ENCODE measurements around the gene KCNJ6. TPM values are rescaled to one million over a fixed set of nuclear protein-coding genes. Genes with fewer than 3 reads are reported as not detected.

The KCNJ6 gene
- total and polyA plus RNA-seq, 2 experiments from 2014 or later, result not detected

- H3K27me3 ChIP-seq, result no peaks in the 10 kb centered on the region
- TF ChIP-seq, protein P1, sequence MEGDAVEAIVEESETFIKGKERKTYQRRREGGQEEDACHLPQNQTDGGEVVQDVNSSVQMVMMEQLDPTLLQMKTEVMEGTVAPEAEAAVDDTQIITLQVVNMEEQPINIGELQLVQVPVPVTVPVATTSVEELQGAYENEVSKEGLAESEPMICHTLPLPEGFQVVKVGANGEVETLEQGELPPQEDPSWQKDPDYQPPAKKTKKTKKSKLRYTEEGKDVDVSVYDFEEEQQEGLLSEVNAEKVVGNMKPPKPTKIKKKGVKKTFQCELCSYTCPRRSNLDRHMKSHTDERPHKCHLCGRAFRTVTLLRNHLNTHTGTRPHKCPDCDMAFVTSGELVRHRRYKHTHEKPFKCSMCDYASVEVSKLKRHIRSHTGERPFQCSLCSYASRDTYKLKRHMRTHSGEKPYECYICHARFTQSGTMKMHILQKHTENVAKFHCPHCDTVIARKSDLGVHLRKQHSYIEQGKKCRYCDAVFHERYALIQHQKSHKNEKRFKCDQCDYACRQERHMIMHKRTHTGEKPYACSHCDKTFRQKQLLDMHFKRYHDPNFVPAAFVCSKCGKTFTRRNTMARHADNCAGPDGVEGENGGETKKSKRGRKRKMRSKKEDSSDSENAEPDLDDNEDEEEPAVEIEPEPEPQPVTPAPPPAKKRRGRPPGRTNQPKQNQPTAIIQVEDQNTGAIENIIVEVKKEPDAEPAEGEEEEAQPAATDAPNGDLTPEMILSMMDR (IDR thresholded peaks at IDR 0.05; ENCODE audit: low read depth, low read length), result no peak
- H3K4me1 ChIP-seq (ENCODE audit: low read depth), result no peaks in the 10 kb centered on the region
- H3K9me3 ChIP-seq (ENCODE audit: low read depth), result no peaks in the 10 kb centered on the region
- H3K27ac ChIP-seq, result no peak overlapping the region
- H3K4me3 ChIP-seq, result no peak overlapping the region
- H3K36me3 ChIP-seq, result no peaks in the 10 kb centered on the region
- DNase-seq (ENCODE audit: low read depth in 1 of 2, low spot score in 1 of 2), result no peak
Measured at GRCh38 chr21:37696936-37697335, 219.3 kb downstream of the KCNJ6 start.

- no peaks in the 10 kb centered on the region for H3K36me3 ChIP-seq
- no peaks in the 10 kb centered on the region for H3K4me1 ChIP-seq (ENCODE audit: low read depth)
- TF ChIP-seq, protein P1 (IDR thresholded peaks at IDR 0.05; ENCODE audit: low read depth, low read length), result no peak
- no peak overlapping the region for H3K4me3 ChIP-seq
- DNase-seq (ENCODE audit: low read depth in 1 of 2, low spot score in 1 of 2), result no peak
- no peaks in the 10 kb centered on the region for H3K9me3 ChIP-seq (ENCODE audit: low read depth)
- no peaks in the 10 kb centered on the region for H3K27me3 ChIP-seq
- no peak overlapping the region for H3K27ac ChIP-seq
Measured at GRCh38 chr21:37695111-37695510, 221.1 kb downstream of the KCNJ6 start.

DNA sequence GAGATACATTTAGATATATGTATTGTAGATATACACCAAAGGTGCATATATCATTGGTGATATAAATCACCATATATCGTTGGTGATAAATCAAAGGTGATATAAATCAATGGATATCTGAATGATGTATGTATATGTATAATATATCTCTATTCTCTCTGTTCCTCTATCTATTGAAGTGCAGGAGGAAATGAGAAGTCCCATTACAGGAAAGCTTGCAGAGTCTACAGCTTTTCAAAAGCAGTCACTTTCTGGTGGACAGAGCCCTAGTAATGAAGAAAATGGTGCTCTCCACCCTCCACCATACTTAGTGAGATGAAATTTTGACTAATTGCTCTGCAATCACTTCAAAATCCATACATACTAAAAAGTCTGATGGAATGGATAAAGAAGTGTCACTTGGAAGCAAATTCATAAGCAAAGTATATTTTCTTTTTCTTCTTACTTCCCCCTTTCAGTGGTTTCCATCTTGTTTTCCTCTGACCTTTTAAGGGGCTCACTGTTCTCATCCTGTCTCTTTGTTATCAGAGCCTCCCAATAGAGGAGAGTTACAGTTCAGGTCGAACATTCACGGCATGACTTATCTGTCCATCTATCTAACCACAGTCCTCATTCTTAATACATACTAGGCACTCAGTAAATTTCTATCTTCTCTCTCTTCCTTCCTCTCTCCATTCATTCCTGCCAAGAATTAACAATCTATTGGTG is 227.2 kb downstream of the KCNJ6 start:
- no peak overlapping the region for H3K27ac ChIP-seq

DNA sequence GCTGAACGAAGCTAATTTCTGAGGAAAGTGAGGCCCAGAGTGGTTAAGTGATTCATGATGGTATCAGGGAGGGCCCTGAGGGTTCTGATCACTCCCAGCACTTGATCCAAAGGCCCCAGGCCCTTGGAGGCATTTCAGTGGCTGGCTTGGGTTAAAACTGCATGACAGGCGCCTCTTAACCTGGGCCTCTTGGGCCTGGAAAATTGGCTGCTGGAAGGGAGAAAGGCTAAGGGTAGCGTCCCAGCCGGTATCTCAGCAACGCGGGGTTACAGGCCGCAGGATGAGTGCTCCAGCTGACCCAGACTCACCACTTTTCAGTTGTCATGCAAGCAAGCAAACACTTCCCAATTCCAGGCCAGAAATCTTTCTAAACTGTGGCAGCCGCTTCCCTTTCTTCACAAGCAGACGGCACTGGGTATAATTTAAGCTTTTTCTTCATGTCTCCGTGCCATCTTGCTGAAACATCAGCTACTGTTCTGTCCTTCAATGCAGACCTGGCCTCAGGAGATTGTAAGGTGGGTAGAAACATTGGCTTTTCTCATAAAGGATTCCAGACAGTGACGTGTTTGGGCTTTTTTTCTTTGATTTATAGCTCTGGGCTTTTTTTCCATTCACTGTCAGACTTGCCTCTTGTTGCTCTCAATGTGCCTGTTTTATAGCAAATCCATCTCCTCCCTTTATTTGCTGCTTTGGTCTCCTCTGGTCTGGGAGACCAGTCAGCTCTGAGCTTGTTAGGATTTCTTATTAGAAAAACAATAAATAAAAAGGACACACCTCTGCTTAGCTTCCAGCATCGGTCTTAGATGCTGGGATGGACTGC is 229.1 kb downstream of the KCNJ6 start:
- Histone ChIP-seq H3K4me1 (ENCODE audit: low read depth) (peaks cover 5% of the 10 kb centered on the region), H3K9me3 (ENCODE audit: low read depth) (no peaks in the 10 kb centered on the region), H3K27ac (peak overlapping the region; percentile 72), H3K4me3 (no peak overlapping the region), H3K27me3 (no peaks in the 10 kb centered on the region), H3K36me3 (no peaks in the 10 kb centered on the region)
- peak in 1 of 2 donors; percentile 34 for DNase-seq (ENCODE audit: low read depth in 1 of 2, low spot score in 1 of 2)
- TF ChIP-seq, protein P1 (IDR thresholded peaks at IDR 0.05; ENCODE audit: low read depth, low read length), result no peak

More for the DNA sequence above, 227.2 kb downstream of the KCNJ6 start:
- H3K4me3 ChIP-seq, result no peak overlapping the region
- peaks cover 5% of the 10 kb centered on the region for H3K4me1 ChIP-seq (ENCODE audit: low read depth)
- H3K9me3 ChIP-seq (ENCODE audit: low read depth), result no peaks in the 10 kb centered on the region
- DNase-seq (ENCODE audit: low read depth in 1 of 2, low spot score in 1 of 2), result no peak
- TF ChIP-seq, protein P1 (IDR thresholded peaks at IDR 0.05; ENCODE audit: low read depth, low read length), result no peak
- no peaks in the 10 kb centered on the region for H3K36me3 ChIP-seq
- H3K27me3 ChIP-seq, result no peaks in the 10 kb centered on the region

- peaks cover 5% of the 10 kb centered on the region for H3K4me1 ChIP-seq (ENCODE audit: low read depth)
- H3K4me3 ChIP-seq, result no peak overlapping the region
- H3K27ac ChIP-seq, result no peak overlapping the region
- H3K36me3 ChIP-seq, result no peaks in the 10 kb centered on the region
- no peaks in the 10 kb centered on the region for H3K9me3 ChIP-seq (ENCODE audit: low read depth)
- TF ChIP-seq, protein P1 (IDR thresholded peaks at IDR 0.05; ENCODE audit: low read depth, low read length), result no peak
- H3K27me3 ChIP-seq, result no peaks in the 10 kb centered on the region
- DNase-seq (ENCODE audit: low read depth in 1 of 2, low spot score in 1 of 2), result no peak
Measured at GRCh38 chr21:37684547-37684946, 231.7 kb downstream of the KCNJ6 start.
